Tibial artery (tissue), 4 donors: ENCODE data around the gene GTPBP4.

Experiments used
- DNase-seq, 2 donors: peaks; one replicate each; pipeline ENCODE4 v3.0.0-alpha.2; 2019
- H3K27ac ChIP-seq, 2 donors: fragments of 200-600 bp; sonication (generic) in 1 of 2; 1 replicate in 1 of 2; 2 replicates in 1 of 2; pipeline ENCODE4 v1.5.1; 2018 to 2019; ENCODE audit warnings: mild to moderate bottlenecking in 1 of 2
- H3K27me3 ChIP-seq, 2 donors: fragments of 200-600 bp; sonication (generic) in 1 of 2; one replicate each; pipeline versions ENCODE4 v1.5.1 to v1.6.0; 2016 to 2019
- H3K36me3 ChIP-seq, 3 donors: fragments of 200-600 bp; sonication (generic) in 2 of 3; one replicate each; pipeline ENCODE4 v1.5.1; 2016 to 2019; ENCODE audit warnings: mild to moderate bottlenecking in 2 of 3
- H3K4me1 ChIP-seq, 4 donors: fragments of 200-600 bp; sonication (generic) in 2 of 4; 1 replicate in 3 of 4; 2 replicates in 1 of 4; pipeline ENCODE4 v1.5.1; 2016 to 2019
- H3K4me3 ChIP-seq, 2 donors: fragments of 200-600 bp; sonication (generic) in 1 of 2; 1 replicate in 1 of 2; 2 replicates in 1 of 2; pipeline ENCODE4 v1.5.1; 2018 to 2019; ENCODE audit warnings: mild to moderate bottlenecking in 2 of 2
- H3K9me3 ChIP-seq, 3 donors: fragments of 200-600 bp; sonication (generic) in 1 of 3; one replicate each; pipeline ENCODE4 v1.5.1; 2016 to 2019
- CTCF ChIP-seq, 2 experiments: fragments of 200-600 bp in 1 of 2; fragments of 450-650 bp in 1 of 2; IDR thresholded peaks; one replicate each; pipeline ENCODE4 v1.5.1; 2017 to 2019; ENCODE audit warnings: antibody characterized with exemption in 2 of 2, mild to moderate bottlenecking in 1 of 2, moderate library complexity in 1 of 2
- intact Hi-C: fragments of 100-400 bp; cut with DNase I; formaldehyde crosslinking; loops from one replicate; pipeline ENCODE4 v1.15.0; 2023; ENCODE audit warnings: low total_unique reads

GTPBP4 gene

GRCh38 chr10:1022413-1022812, 34.2 kb downstream of the GTPBP4 start:
- intact Hi-C loops = no loop called here
- no peak for TF ChIP-seq CTCF (IDR thresholded peaks at IDR 0.05)
- H3K36me3 ChIP-seq = peaks cover 18 to 38% (median 24%) of the 10 kb centered on the region in 3 donors
- H3K27ac ChIP-seq = no peak overlapping the region
- no peaks in the 10 kb centered on the region for H3K27me3 ChIP-seq
- DNase-seq = no peak
- H3K4me3 ChIP-seq = no peak overlapping the region
- H3K9me3 ChIP-seq = no peaks in the 10 kb centered on the region
- H3K4me1 ChIP-seq = no peaks in the 10 kb centered on the region

- Histone ChIP-seq H3K27me3 (no peaks in the 10 kb centered on the region), H3K27ac (no peak overlapping the region), H3K9me3 (no peaks in the 10 kb centered on the region), H3K36me3 (peaks cover 4 to 21% (median 8%) of the 10 kb centered on the region in 3 donors), H3K4me1 (no peaks in the 10 kb centered on the region), H3K4me3 (no peak overlapping the region)
- no peak for DNase-seq
- no peak for TF ChIP-seq CTCF (IDR thresholded peaks at IDR 0.05)
- intact Hi-C loops = no loop called here
Observed at GRCh38 chr10:1024103-1024502, 35.9 kb downstream of the GTPBP4 start.

GRCh38 chr10:1025683-1026082, 37.4 kb downstream of the GTPBP4 start, which contains the start of gene IDI2:
TSS of gene IDI2 (minus strand) at chr10:1025859. CDS start at chr10:1024723, 1,136 bp downstream.
- TF ChIP-seq CTCF (IDR thresholded peaks at IDR 0.05) = no peak
- DNase-seq = no peak
- no peaks in the 10 kb centered on the region for H3K27me3 ChIP-seq
- H3K27ac ChIP-seq = no peak within 1 kb of the TSS
- H3K4me3 ChIP-seq = no peak within 1 kb of the TSS
- H3K4me1 ChIP-seq = no peaks in the 10 kb centered on the region
- H3K9me3 ChIP-seq = no peaks in the 10 kb centered on the region
- peaks cover 0 to 5% (median 0%) of the 10 kb centered on the region in 3 donors for H3K36me3 ChIP-seq
- intact Hi-C loops = no loop called here

- no peaks in the 10 kb centered on the region for H3K27me3 ChIP-seq
- DNase-seq = no peak
- H3K36me3 ChIP-seq = no peaks in the 10 kb centered on the region
- no peaks in the 10 kb centered on the region for H3K4me1 ChIP-seq
- no peak for TF ChIP-seq CTCF (IDR thresholded peaks at IDR 0.05)
- no peak overlapping the region for H3K27ac ChIP-seq
- intact Hi-C loops = no loop called here
- no peaks in the 10 kb centered on the region for H3K9me3 ChIP-seq
- no peak overlapping the region for H3K4me3 ChIP-seq
Observed at GRCh38 chr10:1026578-1026977, 38.3 kb downstream of the GTPBP4 start.

GRCh38 chr10:1029838-1030237, 41.6 kb downstream of the GTPBP4 start:
- DNase-seq = no peak
- H3K27ac ChIP-seq = no peak overlapping the region
- H3K27me3 ChIP-seq = no peaks in the 10 kb centered on the region
- H3K4me3 ChIP-seq = no peak overlapping the region
- intact Hi-C loops = no loop called here
- TF ChIP-seq CTCF (IDR thresholded peaks at IDR 0.05) = no peak
- H3K4me1 ChIP-seq = no peaks in the 10 kb centered on the region
- no peaks in the 10 kb centered on the region for H3K9me3 ChIP-seq
- H3K36me3 ChIP-seq = no peaks in the 10 kb centered on the region

- Histone ChIP-seq H3K9me3 (no peaks in the 10 kb centered on the region), H3K4me3 (no peak overlapping the region), H3K36me3 (peaks cover 0 to 17% (median 6%) of the 10 kb centered on the region in 3 donors), H3K27me3 (no peaks in the 10 kb centered on the region), H3K4me1 (no peaks in the 10 kb centered on the region), H3K27ac (no peak overlapping the region)
- no peak for DNase-seq
- intact Hi-C loops = no loop called here
- no peak for TF ChIP-seq CTCF (IDR thresholded peaks at IDR 0.05)
Observed at GRCh38 chr10:1033601-1034000, 45.4 kb downstream of the GTPBP4 start.
